Endothelial cell of umbilical vein (primary cell): Measurements from ENCODE around the gene SUSD2.

Experiments
- CTCF ChIP-seq, 2 donors: IDR thresholded peaks; 1 replicate in 1 of 2; 2 replicates in 1 of 2; pipeline ENCODE4 v1.5.1; 2011; ENCODE audit warnings: low read length in 2 of 2, mild to moderate bottlenecking in 2 of 2, moderate library complexity in 2 of 2, control low read depth in 1 of 2, inconsistent platforms in 1 of 2, low read depth in 1 of 2; ENCODE audit not compliant: insufficient read depth in 1 of 2; ENCODE audit errors: extremely low read depth in 1 of 2
- EZH2 ChIP-seq: IDR thresholded peaks from 2 replicates; pipeline ENCODE4 v1.6.1; 2012; ENCODE audit warnings: borderline replicate concordance, low read depth, mild to moderate bottlenecking, moderate library complexity, low read length, inconsistent platforms; ENCODE audit not compliant: severe bottlenecking
- POLR2A ChIP-seq: IDR thresholded peaks from 2 replicates; pipeline ENCODE4 v1.6.1; 2012; ENCODE audit warnings: low read depth, mild to moderate bottlenecking, control low read depth, low read length

- TF ChIP-seq CTCF (IDR thresholded peaks at IDR 0.05; ENCODE audit: extremely low read depth in 1 of 2, insufficient read depth in 1 of 2, low read depth in 1 of 2, low read length in 2 of 2) (no peak), POLR2A (no peak), EZH2 (no peak)
Observed at GRCh38 chr22:24185501-24186351, 4.4 kb downstream of the SUSD2 start.
